HG03432 (cell line): ENCODE results near the gene MDM2.

Experiments
- ATAC-seq: cut with Tn5 transposase; IDR thresholded peaks from one replicate; pipeline ENCODE4 v1.9.1; 2021; ENCODE audit warnings: mild to moderate bottlenecking, moderate library complexity; ENCODE audit not compliant: unreplicated experiment

Gene MDM2

DNA sequence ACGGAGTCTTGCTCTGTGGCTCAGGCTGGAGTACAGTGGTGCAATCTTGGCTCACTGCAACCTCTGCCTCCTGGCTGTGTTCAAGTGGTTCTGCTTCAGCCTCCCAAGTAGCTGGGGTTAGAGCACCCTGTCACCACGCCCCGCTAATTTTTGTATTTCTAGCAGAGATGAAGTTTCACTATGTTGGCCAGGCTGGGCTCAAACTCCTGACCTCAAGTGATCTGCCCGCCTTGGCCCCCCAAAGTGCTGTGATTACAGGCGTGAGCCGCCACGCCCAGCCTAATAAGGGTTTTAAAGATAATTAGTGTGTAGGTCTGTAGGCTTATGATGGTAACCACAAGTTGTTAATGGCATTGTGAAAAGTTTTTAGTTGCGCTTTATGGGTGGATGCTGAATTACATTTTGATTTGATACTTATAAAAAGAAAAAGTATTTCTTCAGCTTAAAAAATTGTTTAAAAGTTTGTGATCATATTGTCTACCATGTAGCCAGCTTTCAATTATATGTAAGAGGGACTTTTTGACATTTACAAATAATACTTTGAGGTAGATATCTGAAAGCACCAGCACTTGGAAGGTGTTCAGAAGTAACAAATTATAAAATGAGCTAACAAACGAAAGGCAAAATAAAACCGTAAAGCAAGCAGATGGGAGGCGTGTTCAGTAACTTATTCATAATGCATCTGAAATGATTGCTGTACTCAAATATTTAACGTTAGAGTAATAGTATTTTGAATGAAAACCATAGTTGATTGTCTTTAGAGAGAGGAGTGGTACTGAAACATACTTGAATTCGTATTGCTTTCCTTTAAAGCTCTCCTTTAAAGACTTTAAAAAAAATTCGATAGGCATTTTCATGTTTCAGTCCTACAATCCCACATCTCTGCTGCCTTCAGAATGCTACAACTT lies 37.1 kb downstream of the MDM2 start:
- no peak for ATAC-seq

DNA sequence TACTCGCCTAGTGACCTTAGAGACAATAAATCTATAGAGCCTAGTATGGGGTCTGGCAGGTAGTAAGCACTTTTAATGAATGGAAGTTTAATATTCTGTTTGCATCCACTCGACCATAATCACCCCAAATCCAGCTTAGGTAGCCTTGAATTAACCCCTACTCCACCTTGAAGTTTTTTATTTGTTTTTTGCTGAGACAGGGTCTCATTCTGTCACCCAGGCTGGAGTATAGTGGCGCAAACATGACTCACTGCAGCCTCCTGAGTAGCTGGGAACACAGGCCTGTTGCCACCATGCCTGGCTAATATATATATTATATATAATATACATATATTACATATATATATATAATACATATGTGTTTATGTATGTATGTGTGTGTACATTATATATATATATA lies 38.8 kb downstream of the MDM2 start:
- ATAC-seq, result no peak

DNA sequence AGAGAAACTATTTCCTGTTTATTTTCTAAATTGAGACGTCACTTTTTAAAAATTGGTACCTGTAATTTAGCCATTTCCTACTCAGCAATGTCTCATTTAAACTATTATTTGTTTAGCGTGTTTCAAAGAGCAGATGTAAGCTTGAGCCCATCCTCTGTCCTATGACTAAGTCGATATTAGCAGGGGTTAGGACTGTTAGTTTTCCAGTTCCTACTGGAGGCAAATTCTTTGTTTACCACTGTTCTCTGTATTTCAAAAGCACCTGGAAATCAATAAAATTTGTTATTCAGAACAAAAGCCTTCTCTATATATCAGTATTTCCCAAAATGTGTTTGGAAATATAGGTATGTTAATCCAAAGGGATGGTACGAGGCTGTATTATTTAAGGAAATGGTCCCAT lies 42.4 kb downstream of the MDM2 start:
- ATAC-seq, result no peak

DNA sequence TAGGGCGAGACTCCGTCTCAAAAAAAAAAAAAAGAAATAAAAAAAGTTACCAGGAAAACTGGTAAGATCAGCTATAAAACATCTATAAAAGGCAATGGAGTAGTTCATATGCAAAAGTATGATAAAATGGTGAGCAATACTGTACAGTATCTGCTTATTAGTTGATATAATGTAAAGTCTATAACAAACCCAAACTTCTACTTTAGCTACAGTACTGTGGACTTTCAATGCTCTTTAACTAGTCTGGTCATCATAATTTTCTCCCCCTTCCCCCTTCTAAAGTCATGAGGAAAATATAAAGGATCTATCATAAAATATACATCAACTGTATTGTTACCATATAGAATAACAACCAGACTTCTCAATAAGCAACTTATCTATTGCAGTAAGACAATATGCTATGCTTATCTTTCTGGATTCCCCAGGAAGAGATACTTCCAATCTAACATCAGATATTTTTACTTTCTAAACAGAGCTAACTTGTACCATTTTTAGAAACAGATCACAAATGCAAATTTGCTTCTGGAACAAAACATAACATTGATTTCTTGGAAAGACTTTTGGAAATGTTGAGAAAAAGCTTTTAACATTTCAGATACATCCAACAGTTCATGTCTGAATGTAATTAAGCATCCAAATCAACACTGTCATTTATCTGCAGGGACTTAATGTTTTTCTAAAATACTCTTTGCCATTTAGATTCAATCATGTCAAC lies 43.8 kb downstream of the MDM2 start:
- ATAC-seq, result no peak

DNA sequence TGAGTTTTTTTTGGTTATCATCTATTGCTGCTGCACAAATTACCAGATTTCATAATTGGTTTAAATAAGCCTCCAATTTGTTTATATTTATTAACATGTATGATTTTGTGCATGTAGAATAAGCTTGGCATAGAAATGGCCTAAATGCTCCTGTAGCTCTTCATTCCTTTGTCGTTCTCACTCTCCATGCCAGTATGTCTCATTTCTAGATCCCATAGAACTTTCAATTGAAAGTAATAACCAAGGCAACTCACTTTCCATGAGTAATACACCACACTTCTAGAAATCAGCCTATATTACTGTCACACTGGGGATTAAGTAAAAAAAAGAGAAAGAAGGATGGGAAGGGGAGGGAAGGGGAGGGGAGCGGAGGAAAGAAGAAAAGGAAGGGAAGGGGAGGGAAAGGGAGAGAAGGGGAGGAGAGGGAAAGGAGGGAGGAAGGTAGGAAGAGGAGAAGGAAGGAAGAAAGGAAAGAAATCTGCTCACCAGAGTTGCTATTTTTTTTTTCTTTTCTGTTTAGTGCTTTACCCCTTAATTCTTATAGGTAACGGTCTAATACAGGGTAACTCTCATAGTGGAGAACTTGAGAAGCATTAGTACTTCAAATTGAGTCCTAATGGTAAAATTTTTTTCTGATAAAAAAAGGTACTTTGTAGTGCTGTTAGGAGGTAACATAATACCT lies 45.6 kb downstream of the MDM2 start:
- no peak for ATAC-seq

DNA sequence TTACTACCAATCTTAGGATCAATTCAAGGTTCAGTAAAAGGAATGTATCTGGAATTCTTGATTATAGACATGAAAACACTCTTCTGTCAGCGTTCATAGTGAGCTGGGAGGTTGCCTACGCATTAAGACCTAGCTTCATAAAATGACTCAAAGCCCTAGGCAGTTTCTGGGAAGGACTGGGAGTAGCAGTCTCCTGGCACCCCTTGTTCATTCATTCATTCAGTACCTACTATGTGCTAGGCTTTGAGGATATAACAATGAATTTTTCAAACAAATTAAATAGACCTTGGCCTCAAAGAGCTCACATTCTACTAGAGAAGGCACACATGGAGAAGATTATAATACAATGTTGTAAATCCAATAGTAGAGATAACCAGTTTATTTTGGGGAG lies 46.1 kb downstream of the MDM2 start:
- no peak for ATAC-seq

DNA sequence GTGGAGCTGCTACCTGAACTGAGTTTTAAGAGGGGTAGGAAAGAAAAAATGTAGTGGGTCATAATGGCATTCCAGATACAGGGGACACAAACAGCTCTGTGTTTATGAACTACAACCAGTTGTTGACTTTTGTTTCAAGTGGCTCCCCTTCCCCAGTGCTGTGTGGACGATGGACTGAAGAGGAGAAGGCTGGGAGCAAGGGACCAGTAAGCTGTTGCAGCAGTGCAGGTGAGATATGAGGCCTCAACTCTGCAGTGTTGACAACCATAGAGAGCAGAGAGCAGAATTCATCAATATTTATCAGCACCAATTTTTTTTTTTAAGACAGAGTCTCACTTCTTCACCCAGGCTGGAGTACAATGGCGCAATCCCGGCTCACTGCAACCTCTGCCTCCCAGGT lies 46.6 kb downstream of the MDM2 start:
- ATAC-seq, result no peak

DNA sequence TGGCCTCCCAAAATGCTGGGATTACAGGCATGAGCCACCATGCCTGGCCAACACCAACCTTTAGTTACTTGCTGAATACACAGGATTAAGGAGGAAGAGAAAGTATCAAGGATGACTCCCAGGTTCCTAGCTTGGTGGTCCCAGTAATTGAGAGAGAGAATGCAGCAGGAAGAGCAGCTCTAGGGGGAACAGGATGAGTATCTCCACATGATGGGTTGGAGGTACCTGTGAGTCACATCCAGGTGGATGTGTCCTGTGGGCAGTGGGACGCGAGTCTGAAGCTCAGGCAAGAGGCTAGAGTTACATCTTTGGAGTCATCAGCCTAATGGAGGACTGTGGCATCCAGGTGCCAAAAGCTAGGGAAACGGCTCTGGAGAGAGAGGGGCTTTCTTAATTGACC lies 47.1 kb downstream of the MDM2 start:
- no peak for ATAC-seq

DNA sequence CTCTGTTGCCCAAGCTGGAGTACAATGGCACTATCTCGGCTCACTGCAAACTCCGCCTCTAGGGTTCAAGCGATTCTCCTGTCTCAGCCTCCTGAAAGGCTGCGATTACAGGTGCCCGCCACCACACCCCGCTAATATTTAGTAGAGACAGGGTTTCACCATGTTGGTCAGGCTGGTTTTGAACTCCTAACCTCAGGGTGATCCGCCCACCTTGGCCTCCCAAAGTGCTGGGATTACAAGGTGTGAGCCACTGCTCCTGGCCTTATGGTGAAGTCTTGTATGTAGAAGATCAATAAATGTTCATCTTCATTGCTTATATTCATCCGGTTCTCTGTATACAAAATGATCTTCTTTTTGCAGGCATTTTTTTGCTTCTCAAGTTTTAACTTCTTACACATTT lies 47.8 kb downstream of the MDM2 start:
- ATAC-seq, result no peak

DNA sequence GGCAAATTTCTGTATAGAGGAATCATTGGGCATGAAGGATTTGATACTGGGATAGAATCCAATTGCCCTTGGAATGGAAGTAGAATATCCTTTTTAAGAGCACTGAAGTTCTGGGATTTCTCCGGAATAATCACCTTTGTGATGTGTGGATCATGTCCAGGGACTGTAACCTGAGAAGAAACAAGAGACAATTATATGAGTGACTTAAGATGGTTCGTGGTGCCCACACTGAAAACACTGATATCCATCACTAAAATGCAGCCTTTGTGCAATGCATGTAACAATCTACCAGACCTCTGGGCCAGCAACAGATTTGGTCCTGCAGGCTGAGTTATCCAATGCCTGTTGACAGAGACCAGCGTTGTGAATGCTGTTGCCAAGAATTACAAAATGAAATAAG lies 48.5 kb downstream of the MDM2 start:
- no peak for ATAC-seq

DNA sequence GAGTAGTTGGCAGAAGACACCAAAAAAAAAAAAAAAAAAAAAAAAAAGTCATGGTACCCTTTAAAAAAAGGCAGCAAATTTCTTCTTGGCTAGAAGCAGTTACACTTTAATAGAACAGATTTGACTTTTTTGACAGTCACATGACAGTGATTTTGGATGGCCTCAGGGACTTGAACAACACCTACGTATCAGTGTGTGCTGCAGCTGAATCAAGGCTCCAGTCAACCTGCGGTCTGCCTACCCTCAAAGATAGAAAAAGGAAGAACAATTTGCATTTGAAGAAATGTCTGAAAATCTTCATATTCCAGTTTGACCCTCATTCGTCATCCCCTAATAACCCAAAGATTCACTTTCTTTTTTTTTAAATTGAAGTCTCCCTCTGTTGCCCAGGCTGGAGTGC lies 53.9 kb downstream of the MDM2 start:
- ATAC-seq, result peak; percentile 64

DNA sequence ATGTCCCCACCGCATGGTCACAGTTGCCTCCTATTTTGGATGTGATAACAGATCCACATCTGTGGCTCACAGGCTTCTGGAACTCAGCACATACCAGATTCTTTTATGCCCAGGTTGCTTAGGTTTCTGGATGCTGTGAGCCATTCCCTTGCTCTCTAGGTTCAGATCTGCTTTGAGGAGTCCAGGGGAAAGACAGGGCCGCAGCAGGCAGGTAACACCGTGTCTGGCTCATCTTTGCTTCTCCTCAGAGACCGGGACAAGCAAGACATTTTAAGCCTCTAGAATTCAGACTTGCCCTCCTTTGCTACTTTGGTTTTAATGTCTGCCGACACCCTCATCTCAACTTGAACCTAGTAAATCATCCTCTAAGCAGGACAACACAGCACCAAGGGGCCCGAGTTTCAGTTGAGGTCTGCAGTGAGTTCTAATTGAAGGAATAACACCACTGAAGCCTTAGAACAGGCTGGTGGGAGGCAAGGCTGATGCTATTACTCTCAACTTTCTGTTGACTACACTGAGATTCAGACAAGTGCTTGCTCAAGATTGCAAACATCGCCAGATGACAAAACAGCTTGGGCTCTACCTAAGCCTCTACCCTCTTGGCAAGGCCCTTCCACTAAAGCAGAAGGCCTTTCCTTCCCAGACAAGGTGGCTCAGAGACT lies 55.3 kb downstream of the MDM2 start:
- ATAC-seq, result peak; percentile 20

DNA sequence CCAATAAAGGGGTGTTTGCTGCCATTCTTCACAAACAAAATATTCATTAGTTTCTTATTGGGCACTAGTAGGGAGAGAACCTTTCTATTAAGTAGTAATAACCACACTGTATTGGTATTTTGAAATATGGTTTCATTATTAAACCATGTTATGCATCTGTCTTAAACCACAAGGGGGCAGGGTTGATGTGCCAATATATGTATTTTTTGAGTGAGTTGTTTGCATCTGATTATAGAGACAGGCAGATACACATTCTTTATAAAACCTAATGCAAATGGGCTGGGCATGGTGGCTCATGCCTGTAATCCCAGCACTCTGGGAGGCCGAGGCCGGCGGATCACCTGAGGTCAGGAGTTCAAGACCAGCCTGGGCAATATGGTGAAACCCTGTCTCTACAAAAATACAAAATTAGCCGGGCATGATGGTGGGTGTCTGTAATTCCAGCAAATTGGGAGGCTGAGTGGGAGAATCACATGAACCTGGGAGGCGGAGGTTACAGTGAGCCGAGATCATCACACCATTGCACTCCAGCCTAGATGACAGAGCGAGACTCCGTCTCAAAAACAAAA lies 56.0 kb downstream of the MDM2 start:
- peak; percentile 64 for ATAC-seq

DNA sequence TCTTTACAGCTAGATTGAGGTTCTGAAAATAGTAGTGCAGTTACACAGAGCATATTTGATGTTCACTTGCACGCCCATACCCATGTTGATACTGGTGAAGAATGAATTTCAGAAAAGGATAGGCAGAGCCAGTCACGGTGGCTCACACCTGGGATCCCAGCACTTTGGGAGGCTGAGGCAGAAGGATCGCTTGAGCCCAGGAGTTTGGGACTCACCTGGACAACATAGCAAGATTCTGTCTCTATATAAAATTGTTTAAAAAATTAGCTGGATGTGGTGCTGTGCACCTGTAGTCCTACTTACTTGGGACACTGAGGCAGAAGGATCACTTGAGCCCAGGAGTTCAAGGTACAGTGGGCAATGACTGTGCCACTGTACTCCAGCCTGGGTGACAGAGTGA lies 56.6 kb downstream of the MDM2 start:
- ATAC-seq, result no peak

DNA sequence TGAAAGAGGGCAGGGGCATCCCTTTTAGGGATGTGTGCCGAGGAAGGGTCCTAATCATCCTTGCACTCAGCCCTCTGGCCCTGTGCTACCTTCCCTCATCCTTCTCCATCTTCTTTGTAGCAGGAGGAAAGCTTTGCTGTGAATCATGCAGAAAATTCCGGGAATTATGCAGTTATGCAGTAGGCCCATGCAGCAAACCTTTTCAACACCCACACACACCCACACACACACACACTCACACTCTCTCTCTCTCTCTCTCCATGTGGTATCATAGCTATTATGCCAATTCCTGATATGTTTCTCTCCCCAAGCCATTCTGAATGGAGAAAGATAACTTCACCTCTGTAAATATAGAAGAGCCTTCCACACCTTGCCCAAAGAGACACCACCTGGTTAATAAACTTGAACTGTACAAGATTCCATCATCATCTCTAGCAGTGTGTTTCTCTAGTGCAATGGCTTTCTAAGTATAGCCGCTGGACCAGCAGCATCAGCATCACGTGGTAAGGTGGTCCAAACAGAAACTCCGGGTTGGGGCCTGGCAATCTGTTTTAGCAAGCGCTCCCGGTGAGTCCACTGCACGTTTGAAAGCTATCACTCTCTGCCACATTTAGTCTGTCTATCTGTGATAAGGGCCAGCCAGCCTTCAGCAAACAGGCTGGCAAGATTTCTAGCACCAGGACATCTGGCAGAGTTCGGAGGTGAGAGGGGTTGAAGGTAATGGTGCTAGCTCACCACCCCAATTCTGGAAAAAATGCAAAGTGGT lies 57.6 kb downstream of the MDM2 start:
- ATAC-seq, result no peak

DNA sequence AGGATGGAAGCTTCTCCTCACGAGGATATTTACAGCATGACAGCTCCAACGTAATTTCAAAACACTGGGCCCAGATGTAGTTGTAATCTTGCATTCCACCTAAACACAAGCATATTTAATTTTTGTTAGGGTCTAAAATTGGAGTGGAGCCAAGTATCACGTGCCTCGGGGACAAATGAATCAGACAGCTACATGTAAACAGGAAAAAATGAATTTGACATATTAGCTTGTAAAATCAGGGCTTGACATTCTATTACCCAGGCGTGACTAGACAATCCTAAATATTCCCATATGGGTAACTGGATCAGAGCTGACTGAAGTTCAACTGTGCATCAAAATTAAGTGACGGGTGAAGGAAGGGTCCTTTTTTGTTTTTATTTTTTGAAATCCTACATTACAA lies 59.0 kb downstream of the MDM2 start:
- ATAC-seq, result no peak

DNA sequence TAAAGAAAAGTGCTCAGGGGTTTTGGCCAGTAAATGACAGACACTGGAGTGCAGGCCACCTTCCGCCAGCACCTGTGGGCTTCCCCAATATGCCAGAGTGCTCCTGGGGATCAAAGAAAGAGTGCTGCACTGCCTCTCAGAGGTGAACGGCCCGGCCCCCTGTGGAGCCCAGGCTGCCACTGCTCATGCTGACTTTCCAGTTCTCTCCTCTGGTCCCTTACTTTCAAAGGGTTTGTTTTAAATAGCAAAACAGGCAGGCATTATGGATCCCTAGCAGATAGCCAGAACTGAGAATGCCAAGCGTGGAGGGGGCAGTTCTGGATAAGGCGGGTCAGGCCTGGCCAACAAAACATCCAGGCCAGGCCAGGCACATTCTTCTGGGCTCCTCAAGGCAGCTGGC lies 59.6 kb downstream of the MDM2 start:
- ATAC-seq, result no peak

DNA sequence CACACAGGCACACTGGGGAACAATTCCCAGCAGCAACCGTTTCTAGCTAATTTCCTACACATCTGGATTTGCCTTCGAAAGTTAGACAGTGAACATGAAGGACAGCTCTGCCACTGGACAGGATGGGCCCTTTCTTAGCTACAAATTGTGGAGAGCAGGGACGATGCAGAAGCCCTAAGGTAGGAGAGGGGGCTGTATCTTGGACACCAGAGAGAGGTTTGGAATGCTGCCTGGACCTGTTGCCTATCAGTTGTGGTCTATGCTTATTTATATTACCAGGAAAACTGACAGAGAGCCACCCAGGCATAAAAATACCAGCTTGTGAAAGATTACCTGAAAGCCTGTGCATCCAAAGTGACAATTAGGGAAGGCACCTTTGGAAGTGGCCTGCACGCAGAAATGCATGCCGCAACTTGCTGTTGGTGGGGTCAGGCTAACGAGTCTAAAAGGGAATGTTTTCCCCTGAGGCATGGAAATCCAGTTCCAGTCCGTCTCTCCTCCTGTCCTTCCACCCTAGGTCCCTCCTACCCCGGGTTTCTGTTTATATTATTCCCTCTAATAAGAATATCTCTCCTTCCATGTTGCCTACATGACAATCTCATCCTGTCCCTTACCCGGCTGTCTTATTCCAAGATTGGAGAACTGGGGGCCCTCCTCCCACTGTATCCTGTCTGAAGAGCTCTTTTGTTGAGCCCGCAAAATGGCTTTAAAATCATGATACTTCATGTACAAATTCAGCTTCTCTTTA lies 60.2 kb downstream of the MDM2 start:
- ATAC-seq, result no peak

DNA sequence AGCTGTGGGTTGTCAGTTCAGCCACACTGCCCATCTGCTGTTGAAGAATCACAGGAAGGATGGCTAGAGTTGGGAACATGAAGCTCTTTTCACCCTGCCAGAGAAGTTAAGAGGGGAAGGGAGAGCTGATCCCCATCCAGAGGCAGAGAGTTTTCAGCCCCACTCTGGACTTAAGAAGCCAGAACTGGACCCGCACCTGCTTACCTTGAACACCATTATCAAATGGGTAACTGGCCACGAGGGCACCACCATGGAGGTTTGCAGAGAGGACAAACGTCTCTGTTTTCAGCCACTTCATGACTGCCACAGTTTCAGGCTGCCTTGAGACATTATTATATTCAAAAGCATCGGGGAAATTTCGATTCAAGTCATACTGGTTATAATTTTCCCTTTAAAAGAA lies 62.0 kb downstream of the MDM2 start:
- no peak for ATAC-seq

DNA sequence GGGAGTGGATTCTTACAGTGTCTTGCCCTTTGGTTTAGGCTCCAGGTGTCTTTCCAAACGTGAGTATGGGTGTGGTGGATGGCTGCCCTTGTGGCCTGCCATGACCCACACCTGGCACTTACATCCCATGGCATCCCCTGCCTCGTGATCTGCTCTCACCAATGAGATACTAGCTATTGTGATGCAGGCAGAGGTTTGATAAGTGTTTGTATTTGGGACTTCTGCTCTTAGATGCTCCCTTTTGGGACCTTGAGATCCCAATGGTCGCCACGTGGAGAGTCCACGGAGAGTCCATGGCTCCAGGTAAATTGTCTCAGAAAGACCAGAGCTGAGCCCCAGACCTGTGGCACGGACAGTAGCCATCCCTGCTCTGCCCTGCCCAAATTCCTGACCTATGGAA lies 62.5 kb downstream of the MDM2 start:
- no peak for ATAC-seq
